ENCODE results near the gene B4GALNT1.

DNA sequence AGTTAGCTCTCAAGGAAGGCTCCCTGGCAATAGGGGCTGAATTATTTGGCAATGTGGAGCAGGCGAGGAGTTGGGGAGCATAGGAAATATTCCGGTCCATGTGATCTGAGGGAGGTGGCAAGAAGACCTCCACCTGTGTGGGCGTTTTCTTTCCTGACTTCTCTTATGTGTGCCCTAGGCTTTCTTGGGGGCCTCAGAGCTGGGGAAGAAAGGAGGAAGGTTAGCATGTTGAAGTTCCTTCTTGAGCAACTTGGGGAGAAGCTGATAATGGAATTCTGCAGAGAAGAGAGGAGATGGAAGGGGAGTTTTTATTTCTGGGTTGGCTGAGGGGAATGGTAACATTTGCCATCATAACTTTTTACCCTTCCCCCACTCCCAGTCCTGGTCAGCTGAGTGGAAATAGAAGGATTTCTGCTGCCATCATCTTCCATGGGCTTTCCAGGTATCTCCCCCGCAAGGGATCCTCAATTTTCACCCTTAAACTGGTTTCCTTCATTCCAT is 27.1 kb downstream of the B4GALNT1 start:
- TF ChIP-seq, protein P1, sequence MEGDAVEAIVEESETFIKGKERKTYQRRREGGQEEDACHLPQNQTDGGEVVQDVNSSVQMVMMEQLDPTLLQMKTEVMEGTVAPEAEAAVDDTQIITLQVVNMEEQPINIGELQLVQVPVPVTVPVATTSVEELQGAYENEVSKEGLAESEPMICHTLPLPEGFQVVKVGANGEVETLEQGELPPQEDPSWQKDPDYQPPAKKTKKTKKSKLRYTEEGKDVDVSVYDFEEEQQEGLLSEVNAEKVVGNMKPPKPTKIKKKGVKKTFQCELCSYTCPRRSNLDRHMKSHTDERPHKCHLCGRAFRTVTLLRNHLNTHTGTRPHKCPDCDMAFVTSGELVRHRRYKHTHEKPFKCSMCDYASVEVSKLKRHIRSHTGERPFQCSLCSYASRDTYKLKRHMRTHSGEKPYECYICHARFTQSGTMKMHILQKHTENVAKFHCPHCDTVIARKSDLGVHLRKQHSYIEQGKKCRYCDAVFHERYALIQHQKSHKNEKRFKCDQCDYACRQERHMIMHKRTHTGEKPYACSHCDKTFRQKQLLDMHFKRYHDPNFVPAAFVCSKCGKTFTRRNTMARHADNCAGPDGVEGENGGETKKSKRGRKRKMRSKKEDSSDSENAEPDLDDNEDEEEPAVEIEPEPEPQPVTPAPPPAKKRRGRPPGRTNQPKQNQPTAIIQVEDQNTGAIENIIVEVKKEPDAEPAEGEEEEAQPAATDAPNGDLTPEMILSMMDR (IDR thresholded peaks at IDR 0.05; ENCODE audit: poor library complexity, severe bottlenecking), result no peak
- TF ChIP-seq EP300 (conservative IDR thresholded peaks at IDR 0.05; ENCODE audit: poor library complexity, severe bottlenecking) (no peak), RAD21 (conservative IDR thresholded peaks at IDR 0.05) (no peak)

Measured in neural cell (in vitro differentiated cells).